Activated CD4-positive, alpha-beta T cell treated with anti-CD3 and anti-CD28 coated beads, Interleukin-2, Interleukin-4, amounts not matched to agents 100 ng/mL and 50 ng/mL, durations not matched to agents 16 hours and 8 hours (primary cell): ENCODE measurements around the gene ETFRF1.

ENCODE experiments used
- DNase-seq: peaks from one replicate; pipeline ENCODE4 v3.0.0-alpha.2; 2020; ENCODE audit warnings: low spot score

The ETFRF1 gene, protein sequence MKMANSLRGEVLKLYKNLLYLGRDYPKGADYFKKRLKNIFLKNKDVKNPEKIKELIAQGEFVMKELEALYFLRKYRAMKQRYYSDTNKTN

DNA sequence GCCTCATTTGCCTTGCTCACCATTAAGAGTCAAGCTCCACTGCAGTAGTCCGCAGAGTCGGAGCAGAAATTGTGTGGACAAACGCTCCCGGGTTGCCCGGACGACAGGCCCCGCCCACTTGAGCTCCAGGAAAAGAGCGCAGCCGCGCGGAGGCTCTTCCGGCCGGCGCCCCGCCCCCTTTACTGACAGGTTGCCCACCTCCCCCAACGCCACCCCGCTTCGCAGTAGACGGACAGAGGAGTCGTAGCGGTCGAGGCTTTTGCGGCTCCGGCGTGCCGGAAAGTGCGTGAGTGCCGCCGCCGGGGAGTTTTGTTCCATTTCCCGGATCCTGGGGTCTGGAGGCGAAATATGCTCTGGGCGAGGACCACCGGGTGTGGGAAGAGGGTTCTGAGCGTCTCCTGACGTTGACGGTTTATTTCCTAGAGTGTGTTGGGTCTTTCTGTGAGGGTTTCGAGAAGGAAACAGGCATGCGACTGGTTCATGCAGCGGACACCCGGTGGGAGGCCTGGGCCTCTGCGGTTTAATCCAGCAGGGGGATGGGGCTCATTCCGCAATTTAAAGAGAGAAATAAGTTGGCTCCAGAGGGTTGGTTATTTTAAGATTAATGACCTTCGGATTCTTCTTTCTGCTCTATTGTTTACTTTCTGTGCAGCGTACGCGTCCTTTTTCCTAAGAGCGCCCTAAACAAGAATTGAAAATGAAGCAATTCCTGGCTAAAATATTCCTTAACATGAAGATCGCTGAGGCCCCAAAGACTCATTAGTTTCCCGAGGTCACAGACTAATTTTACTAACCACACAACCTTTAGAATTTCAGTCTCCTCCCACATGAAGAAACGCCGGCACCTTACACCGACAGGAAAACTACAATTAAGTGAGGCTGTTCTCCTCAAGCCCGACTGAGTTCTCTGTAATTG lies at the start of gene ETFRF1, which contains the start of gene DNAI7:
TSS of gene ETFRF1 (plus strand) at position 182 of the 916 bp plus-strand sequence. CDS start 8,720 bp downstream, outside the sequence.
TSS of gene DNAI7 (minus strand) at position 105 of the 916 bp plus-strand sequence. CDS start at position 23, 82 bp downstream.
- peak; percentile 93 for DNase-seq

- DNase-seq = no peak
These were observed 48.4 kb upstream of the ETFRF1 start for GRCh38 chr12:25146686-25147085.

DNA sequence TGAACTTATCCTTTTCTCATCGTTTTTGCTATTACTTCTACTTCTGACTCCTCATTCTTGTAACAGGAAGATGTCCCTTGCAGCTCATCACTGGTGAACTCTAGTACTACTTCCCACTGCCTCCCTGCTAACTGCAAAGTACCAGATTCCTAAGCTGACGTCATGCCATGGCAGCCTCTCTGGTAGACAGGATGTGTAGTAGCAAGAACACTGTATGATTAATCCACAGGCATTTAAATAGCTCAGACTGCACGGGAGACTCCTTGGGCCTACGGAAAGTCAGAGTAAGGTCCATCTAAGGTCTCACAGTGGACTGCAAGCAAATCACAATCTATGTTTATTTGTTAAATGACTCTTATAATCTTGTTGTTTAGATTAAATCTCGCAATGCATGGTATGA lies 43.6 kb upstream of the ETFRF1 start:
- no peak for DNase-seq

- DNase-seq = no peak
These were observed 43.0 kb upstream of the ETFRF1 start for GRCh38 chr12:25152055-25152454.

GRCh38 chr12:25155022-25155576 lies 39.9 kb upstream of the ETFRF1 start:
- DNase-seq = peak; percentile 55

- DNase-seq = no peak
These were observed 39.0 kb upstream of the ETFRF1 start for GRCh38 chr12:25156061-25156460.

- no peak for DNase-seq
These were observed 32.2 kb upstream of the ETFRF1 start for GRCh38 chr12:25162866-25163265.

DNA sequence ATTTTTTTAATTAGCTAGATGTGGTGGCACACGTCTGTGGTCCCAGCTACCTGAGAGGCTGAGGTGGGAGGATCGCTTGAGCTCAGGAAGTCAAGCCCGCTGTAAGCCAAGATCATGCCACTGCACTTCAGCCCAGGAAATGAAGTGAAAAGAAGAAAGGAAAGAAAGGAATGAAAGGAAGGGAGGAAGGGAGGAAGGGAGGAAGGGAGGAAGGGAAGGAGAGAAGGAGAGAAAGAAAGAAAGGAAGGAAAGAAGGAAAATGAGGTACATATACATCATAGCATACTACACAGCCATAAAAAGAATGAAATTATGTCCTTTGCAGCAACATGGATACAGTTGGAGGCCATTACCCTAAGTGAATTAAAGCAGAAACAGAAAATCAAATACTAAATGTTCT lies 12.3 kb upstream of the ETFRF1 start:
- DNase-seq = no peak

GRCh38 chr12:25184132-25184531 lies 10.9 kb upstream of the ETFRF1 start:
- DNase-seq = no peak

GRCh38 chr12:25186038-25186787 lies 8.8 kb upstream of the ETFRF1 start:
- peak; percentile 19 for DNase-seq

GRCh38 chr12:25186788-25187402 lies 8.1 kb upstream of the ETFRF1 start:
- peak; percentile 21 for DNase-seq

- no peak for DNase-seq
These were observed 7.3 kb upstream of the ETFRF1 start for GRCh38 chr12:25187781-25188180.

DNA sequence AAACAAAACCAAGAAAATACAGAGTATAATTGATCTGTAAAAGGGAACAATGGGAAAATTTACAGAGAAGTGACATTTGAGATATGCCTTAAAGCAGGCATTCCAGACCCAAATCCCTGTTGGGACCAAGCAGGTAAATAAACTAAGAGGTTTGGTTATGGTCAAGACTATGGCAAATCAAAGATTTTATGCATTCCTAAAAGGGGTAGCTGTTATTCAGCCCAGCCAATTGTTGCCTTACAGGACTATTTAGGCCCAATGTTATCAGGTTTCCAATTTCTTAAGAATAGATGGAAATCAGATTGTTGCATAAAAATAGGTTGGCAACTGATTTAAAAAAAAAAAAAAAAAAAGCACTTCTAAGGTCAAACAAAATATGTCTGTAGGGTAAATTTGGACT lies 5.4 kb upstream of the ETFRF1 start:
- DNase-seq = no peak

DNA sequence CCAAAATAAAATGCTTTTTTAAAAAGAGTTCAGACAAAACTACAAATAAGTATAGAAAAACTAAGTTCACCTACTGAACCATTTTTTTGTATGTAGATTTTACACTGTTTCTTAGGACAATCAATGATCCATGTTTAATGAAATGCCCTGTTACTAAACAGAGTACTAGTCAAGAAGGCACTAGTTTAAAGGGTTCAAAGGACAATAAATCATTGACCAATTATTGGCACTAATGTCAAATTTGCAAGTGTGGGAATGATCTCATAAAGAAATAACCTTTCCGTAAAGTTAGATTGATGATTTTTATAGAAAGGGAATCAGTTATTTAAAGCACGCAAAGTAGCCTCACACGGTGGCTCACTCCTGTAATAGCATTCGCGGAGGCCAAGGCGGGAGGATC lies 4.2 kb upstream of the ETFRF1 start:
- DNase-seq = no peak

DNA sequence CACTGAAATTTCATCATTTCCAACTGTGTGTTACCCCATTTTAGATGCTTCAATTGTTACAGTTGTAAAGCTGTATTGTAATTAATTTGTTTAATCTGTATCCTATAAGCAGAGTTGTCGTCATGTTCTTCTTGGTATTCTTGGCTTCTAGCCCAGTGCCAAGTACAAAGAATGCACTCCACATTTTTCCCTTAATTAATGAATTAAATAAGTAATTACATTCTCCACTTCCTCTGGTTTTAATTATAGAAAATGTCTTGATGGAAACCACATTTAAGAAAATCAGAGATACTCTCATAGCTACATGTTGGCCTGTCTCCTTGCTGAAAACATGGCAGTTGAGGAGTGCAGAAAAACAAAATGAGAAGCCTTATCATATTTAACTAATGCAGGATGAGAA lies 823 bp upstream of the ETFRF1 start:
- no peak for DNase-seq

GRCh38 chr12:25194722-25195055 lies 348 bp upstream of the ETFRF1 start:
- DNase-seq = no peak

- DNase-seq = no peak
These were observed 2.6 kb downstream of the ETFRF1 start for GRCh38 chr12:25197608-25198007.

GRCh38 chr12:25200703-25201102 lies 5.7 kb downstream of the ETFRF1 start:
- DNase-seq = no peak

DNA sequence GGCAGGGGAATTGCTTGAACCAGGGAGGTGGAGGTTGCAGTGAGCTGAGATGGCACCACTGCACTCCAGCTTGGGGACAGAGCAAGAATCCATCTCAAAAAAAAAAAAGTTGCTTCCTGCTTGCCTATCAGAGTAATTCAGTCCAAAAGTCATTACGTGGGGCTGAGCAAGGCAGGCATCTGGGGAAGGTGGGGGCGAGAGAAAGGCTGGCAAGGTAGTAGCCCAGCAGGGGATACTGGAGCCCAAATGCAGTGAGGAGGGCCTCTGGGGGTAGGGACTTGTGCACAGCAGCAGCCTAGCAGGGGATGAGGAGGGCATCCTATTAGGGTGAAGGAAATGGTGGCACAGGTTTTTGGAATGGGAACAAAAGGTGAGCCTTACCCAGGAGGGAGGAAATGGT lies 7.1 kb downstream of the ETFRF1 start:
- no peak for DNase-seq

GRCh38 chr12:25207411-25207810 lies 12.4 kb downstream of the ETFRF1 start:
- DNase-seq = no peak

DNA sequence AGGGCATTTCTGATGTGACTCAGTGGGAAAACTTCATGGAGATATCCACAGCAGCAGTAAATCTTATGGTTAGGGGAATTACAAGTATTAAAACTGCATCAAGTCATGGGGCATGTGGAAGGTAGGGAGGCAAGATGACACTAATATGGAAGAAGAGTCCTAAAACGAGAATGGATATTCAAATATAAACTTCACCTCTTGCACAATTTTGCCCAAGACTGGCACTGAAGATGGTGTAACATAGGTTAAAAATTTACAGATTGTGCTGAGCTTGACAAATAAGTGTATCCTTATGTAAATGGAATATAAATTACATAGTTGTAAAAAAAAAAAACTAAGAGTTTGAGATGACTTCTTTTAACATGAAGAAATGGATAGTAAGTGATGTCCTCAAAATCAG lies 12.8 kb downstream of the ETFRF1 start:
- no peak for DNase-seq

DNA sequence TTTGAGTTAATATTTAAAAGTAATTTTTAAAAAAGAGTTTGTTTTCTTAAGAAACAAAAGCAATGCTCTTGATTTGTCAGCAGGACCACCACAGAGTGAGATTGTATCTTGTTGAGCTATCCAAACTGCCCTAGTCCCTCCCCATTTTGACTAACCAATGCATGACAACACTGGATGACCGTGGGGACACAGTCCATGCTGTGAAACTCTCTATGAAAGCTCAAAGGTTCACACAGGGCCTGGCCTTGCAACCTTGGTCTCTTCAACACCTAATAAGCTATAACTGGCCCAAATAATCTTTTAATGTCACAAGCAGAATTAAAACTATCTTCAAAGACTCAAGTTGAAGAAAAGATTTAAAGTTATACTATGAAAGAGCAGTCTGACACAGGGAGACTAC lies 13.5 kb downstream of the ETFRF1 start:
- no peak for DNase-seq
